Testis (tissue), 2 donors: ENCODE data around the gene IRGM.

Experiments
- CTCF ChIP-seq, 3 experiments: fragments of 450-650 bp in 2 of 3; fragments of 200-600 bp in 1 of 3; sonication (generic) in 1 of 3; IDR thresholded peaks; one replicate each; pipeline ENCODE4 v1.5.1; 2016 to 2019; ENCODE audit warnings: antibody characterized with exemption in 3 of 3, mild to moderate bottlenecking in 2 of 3, moderate library complexity in 1 of 3
- POLR2A ChIP-seq: fragments of 450-650 bp; IDR thresholded peaks from one replicate; pipeline ENCODE4 v1.6.1; 2017; ENCODE audit warnings: antibody characterized with exemption, mild to moderate bottlenecking, moderate library complexity

- TF ChIP-seq POLR2A (no peak), CTCF (IDR thresholded peaks at IDR 0.05) (no peak)
These were observed 16.6 kb upstream of the IRGM start for GRCh38 chr5:150829744-150830143.
